ENCODE data around the gene ATP2B2. TPM values are rescaled to one million over a fixed set of nuclear protein-coding genes. Genes with fewer than 3 reads are reported as not detected.

Gene ATP2B2
- total and polyA plus RNA-seq, 9 of the 15 experiments (the other 6 are each of a cell fraction or from before 2014, with no cell fraction given): 0.06 TPM; not detected in 8

GRCh38 chr3:10514407-10515069 is 9.2 kb upstream of the ATP2B2 start (continued):
- TF ChIP-seq CBX3 (IDR thresholded peaks at IDR 0.05; ENCODE audit: borderline replicate concordance in 1 of 2, low read length in 2 of 2) (no peak), ZNF644 (tag; IDR thresholded peaks at IDR 0.05; ENCODE audit: low read depth) (no peak), ZEB2 (IDR thresholded peaks at IDR 0.05) (no peak), FOXJ2 (tag; IDR thresholded peaks at IDR 0.05) (no peak), SRSF3 (IDR thresholded peaks at IDR 0.05; ENCODE audit: insufficient read depth, low read length) (no peak), SMAD1 (IDR thresholded peaks at IDR 0.05; ENCODE audit: low read depth, low read length, partially characterized antibody) (no peak), ZFP36 (IDR thresholded peaks at IDR 0.05; ENCODE audit: low read depth, low read length, partially characterized antibody) (no peak)

GRCh38 chr3:10513306-10513705 is 7.9 kb upstream of the ATP2B2 start:
- WGBS (ENCODE audit: insufficient coverage, low coverage, missing lambda C conversion rate): 4% methylated on average over 8 of the region's 8 CpGs
- Histone ChIP-seq H3K79me2 (ENCODE audit: control insufficient read depth, insufficient read depth, low read length) (no peaks in the 10 kb centered on the region), H3K27me3 (ENCODE audit: control insufficient read depth in 2 of 2, insufficient read depth in 2 of 2, low read length in 2 of 2) (peaks cover 12 to 48% of the 10 kb centered on the region in 2 experiments), H3K9me1 (ENCODE audit: control insufficient read depth, insufficient read depth, low read length) (no peaks in the 10 kb centered on the region), H3K4me1 (replicated peaks in 1 of 2; ENCODE audit: control insufficient read depth in 2 of 2, insufficient read depth in 2 of 2, low read length in 2 of 2) (no peaks in the 10 kb centered on the region; a peak in 1 of 5 replicates), H3K4me3 (no peak overlapping the region), H3K9ac (ENCODE audit: insufficient read depth in 1 of 2, low read depth in 2 of 2, low read length in 2 of 2) (no peak overlapping the region), H2AFZ (ENCODE audit: low read depth, low read length) (no peak overlapping the region), H3K4me2 (ENCODE audit: insufficient read depth, low read length) (no peak overlapping the region), H3K9me3 (replicated peaks; ENCODE audit: control insufficient read depth, insufficient read depth, low read depth, low read length) (no peaks in the 10 kb centered on the region), H3K27ac (ENCODE audit: extremely low read depth, low read depth, low read length) (no peak overlapping the region), H4K20me1 (replicated peaks; ENCODE audit: control insufficient read depth, insufficient read depth, low read length) (peaks cover 30% of the 10 kb centered on the region), H3K36me3 (ENCODE audit: control insufficient read depth, insufficient read depth, low read length) (no peaks in the 10 kb centered on the region)
- CTCF ChIA-PET (ENCODE audit: low intra/inter-chr PET ratio): no interaction called here
- ATAC-seq (no peak), DNase-seq (ENCODE audit: extremely low read depth in 1 of 4, low spot score in 3 of 4) (no peak), FAIRE-seq (no peak)
- in situ Hi-C loops (cut with MboI) (no loop called here), intact Hi-C loops (cut with micrococcal nuclease) (no loop called here)
- TF ChIP-seq ZNF707 (CRISPR knock-in tag; conservative IDR thresholded peaks at IDR 0.05) (no peak), ZNF583 (CRISPR knock-in tag; IDR thresholded peaks at IDR 0.05) (no peak), POU5F1 (IDR thresholded peaks at IDR 0.05; ENCODE audit: borderline replicate concordance, low read depth, low read length, partially characterized antibody) (no peak), ZBTB11 (CRISPR knock-in tag; IDR thresholded peaks at IDR 0.05) (no peak), SREBF1 (IDR thresholded peaks at IDR 0.05; ENCODE audit: borderline replicate concordance, low read depth, low read length) (no peak), TEAD1 (CRISPR knock-in tag; IDR thresholded peaks at IDR 0.05) (no peak), ATF2 (CRISPR knock-in tag; IDR thresholded peaks at IDR 0.05) (no peak), ZNF778 (CRISPR knock-in tag; IDR thresholded peaks at IDR 0.05) (no peak), NCOA2 (IDR thresholded peaks at IDR 0.05; ENCODE audit: partially characterized antibody in 2 of 2) (no peak), MCM7 (IDR thresholded peaks at IDR 0.05) (no peak)
- no TSS peak for BruUV-seq (replicated peaks)
- POLR2A ChIA-PET: no interaction called here
